T-cell (primary cell): Measurements from ENCODE around the gene MTHFD2L. TPM values are rescaled to one million over a fixed set of nuclear protein-coding genes. Genes with fewer than 3 reads are reported as not detected.
A peak's percentile ranks its signal among the peaks of the same experiment; 100 is the strongest.
"Not testable (repeated sequence)": the region's sequence is repeated elsewhere in the genome, so short reads cannot be mapped to it uniquely, and the experiment has no call there.

Experiments used
- ATAC-seq, 4 experiments: fragments of 200-7000 bp in 3 of 4; fragments of 150-1000 bp in 1 of 4; cut with Tn5 transposase; replicated peaks in 1 of 4; 1 replicate in 3 of 4; 2 replicates in 1 of 4; pipeline ENCODE4 v1.10.0; 2021; ENCODE audit warnings: moderate library complexity in 3 of 4, mild to moderate bottlenecking in 2 of 4, moderate number of reproducible peaks in 1 of 4
- CTCF ChIA-PET, 2 donors: fragments of 300-600 bp; sonication (Branson Sonifier 250); formaldehyde crosslinking; loops; one replicate each; lab custom pipeline; 2022; ENCODE audit warnings: antibody characterized with exemption in 2 of 2; lab: Charles Lee
- POLR2A ChIA-PET, 2 donors: fragments of 300-600 bp; sonication (Branson Sonifier 250); formaldehyde crosslinking; loops; one replicate each; lab custom pipeline; 2022; ENCODE audit warnings: antibody characterized with exemption in 2 of 2; lab: Charles Lee
- DNase-seq, 35 experiments: peaks; one replicate each; pipeline versions ENCODE4 v3.0.0 to v3.0.0-alpha.2; 2013 to 2023
- H3K27ac ChIP-seq: one replicate; pipeline ENCODE4 v1.5.1; 2013; ENCODE audit warnings: low read length
- H3K27me3 ChIP-seq, 2 experiments: replicated peaks in 1 of 2; 1 replicate in 1 of 2; 2 replicates in 1 of 2; pipeline versions ENCODE4 v1.6.1 to v1.7.0; 2013; ENCODE audit warnings: low read length in 1 of 2, mixed read lengths in 1 of 2; ENCODE audit not compliant: control insufficient read depth in 2 of 2, insufficient read depth in 2 of 2; ENCODE audit errors: extremely low read depth in 1 of 2
- H3K36me3 ChIP-seq, 2 donors: 1 replicate in 1 of 2; 2 replicates in 1 of 2; pipeline versions ENCODE4 v1.6.1 to v1.7.0; 2013; ENCODE audit warnings: low read length in 1 of 2; ENCODE audit not compliant: control insufficient read depth in 2 of 2, insufficient read depth in 1 of 2; ENCODE audit errors: extremely low read depth in 1 of 2
- H3K4me1 ChIP-seq, 2 experiments: 1 replicate in 1 of 2; 2 replicates in 1 of 2; pipeline versions ENCODE4 v1.6.1 to v1.7.0; 2013; ENCODE audit warnings: low read length in 2 of 2, mixed read lengths in 1 of 2; ENCODE audit not compliant: insufficient read depth in 2 of 2, control insufficient read depth in 1 of 2; ENCODE audit errors: extremely low read depth in 1 of 2
- H3K4me3 ChIP-seq, 2 donors: 1 replicate in 1 of 2; 2 replicates in 1 of 2; pipeline versions ENCODE4 v1.5.1 to v1.7.0; 2013; ENCODE audit warnings: mild to moderate bottlenecking in 2 of 2, low read length in 1 of 2, moderate library complexity in 1 of 2; ENCODE audit not compliant: control insufficient read depth in 1 of 2; ENCODE audit errors: extremely low read depth in 1 of 2
- H3K9me3 ChIP-seq: 2 replicates; pipeline ENCODE4 v1.7.0; 2013
- H3K27ac Mint-ChIP-seq, 2 donors: one replicate each; pipeline ENCODE4 v1.8.0; 2020 to 2021; ENCODE audit warnings: mild to moderate bottlenecking in 2 of 2, mixed read lengths in 2 of 2
- H3K27me3 Mint-ChIP-seq, 2 donors: one replicate each; pipeline ENCODE4 v1.8.0; 2021 to 2022; ENCODE audit warnings: mixed read lengths in 2 of 2
- H3K36me3 Mint-ChIP-seq: one replicate; pipeline ENCODE4 v1.8.0; 2021; ENCODE audit warnings: mixed read lengths
- H3K4me1 Mint-ChIP-seq, 3 donors: one replicate each; pipeline ENCODE4 v1.8.0; 2020 to 2022; ENCODE audit warnings: mixed read lengths in 3 of 3, mild to moderate bottlenecking in 1 of 3
- H3K4me3 Mint-ChIP-seq, 3 donors: one replicate each; pipeline ENCODE4 v1.8.0; 2020 to 2022; ENCODE audit warnings: mild to moderate bottlenecking in 3 of 3, mixed read lengths in 3 of 3, moderate library complexity in 3 of 3
- H3K9me3 Mint-ChIP-seq, 3 donors: one replicate each; pipeline ENCODE4 v1.8.0; 2020 to 2022; ENCODE audit warnings: mixed read lengths in 3 of 3
- WGBS: methylation state at CpG from one replicate; pipeline ENCODE4 v1.1.5; 2013; ENCODE audit warnings: missing lambda C conversion rate; ENCODE audit not compliant: insufficient coverage; 5-methylcytosine and 5-hydroxymethylcytosine counted together
- total RNA-seq, 35 experiments: library from RNA in 6 of 35; stranded (reverse) in 6 of 35; fragments of 120-200 nt in 1 of 35; gene quantifications; one replicate each; pipeline versions ENCODE4 v1.2.1 to v1.2.4 and lab custom pipeline; 2013 to 2026

Gene MTHFD2L
- total RNA-seq, 5 donors from 2014 or later (not counting 1 experiment from before 2014, with no cell fraction given), result 7.2 to 9.8 (median 7.9) TPM

- H3K4me3 ChIP-seq, H3K9me3 ChIP-seq, H3K27me3 ChIP-seq, H3K27ac Mint-ChIP-seq, H3K27ac ChIP-seq, H3K4me3 Mint-ChIP-seq, H3K36me3 Mint-ChIP-seq, ATAC-seq, H3K9me3 Mint-ChIP-seq, DNase-seq, POLR2A ChIA-PET, H3K4me1 ChIP-seq, H3K4me1 Mint-ChIP-seq, H3K36me3 ChIP-seq: not testable (repeated sequence)
- H3K27me3 Mint-ChIP-seq, result peaks cover 5 to 19% of the 10 kb centered on the region in 2 donors
- CTCF ChIA-PET, result interaction anchor here in 1 of 2 donors (2.2 kb wide), 1 partner anchor 11 kb away, joined by 6 read pairs; no protein-coding TSS in a partner anchor
Observed at GRCh38 chr4:74132188-74132587, 25.7 kb upstream of the MTHFD2L start.

DNA sequence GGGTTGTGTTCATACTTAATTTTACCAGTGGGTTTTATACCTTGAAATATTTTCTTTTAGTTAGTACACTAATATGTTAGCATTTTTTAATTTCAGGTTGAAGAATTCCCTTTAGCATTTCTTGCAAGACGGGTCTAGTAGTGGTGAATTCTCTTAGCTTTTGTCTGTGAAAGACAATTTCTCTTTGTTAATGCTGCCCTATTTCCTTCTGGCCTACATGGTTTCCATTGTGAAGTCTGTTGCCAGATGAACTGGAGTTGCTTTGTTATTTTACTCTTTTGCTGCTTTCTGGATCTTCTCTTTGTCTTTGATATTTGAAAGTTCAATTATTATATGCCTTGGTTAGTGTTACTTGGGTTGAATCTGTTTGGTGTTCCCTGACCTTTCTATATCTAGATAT lies 25.0 kb upstream of the MTHFD2L start:
- CTCF ChIA-PET, result interaction anchor here in 1 of 2 donors (2.2 kb wide), 1 partner anchor 10 kb away, joined by 6 read pairs; no protein-coding TSS in a partner anchor
- no peaks in the 10 kb centered on the region for H3K36me3 Mint-ChIP-seq

GRCh38 chr4:74133786-74134499 lies 24.0 kb upstream of the MTHFD2L start:
- H3K36me3 ChIP-seq, result no peaks in the 10 kb centered on the region
- H3K9me3 Mint-ChIP-seq, result peaks cover 0 to 8% (median 6%) of the 10 kb centered on the region in 3 donors
- no peaks in the 10 kb centered on the region for H3K4me1 Mint-ChIP-seq
- H3K4me3 ChIP-seq, result no peak overlapping the region
- H3K27ac ChIP-seq, result no peak overlapping the region
- CTCF ChIA-PET, result interaction anchor here (0.6 to 1.0 kb wide), 5 partner anchors 10 to 480 kb away, joined by 3 to 4 read pairs (median 3); no protein-coding TSS in a partner anchor
- H3K27me3 ChIP-seq, result peaks cover 0 to 6% of the 10 kb centered on the region in 2 experiments
- POLR2A ChIA-PET, result interaction anchor here (0.6 kb wide), 2 partner anchors 13 to 938 kb away, joined by 3 to 5 read pairs; no protein-coding TSS in a partner anchor
- H3K4me1 ChIP-seq, result no peaks in the 10 kb centered on the region
- WGBS, result 39% methylated on average over 4 of the region's 8 CpGs
- peaks cover 9 to 25% of the 10 kb centered on the region in 2 donors for H3K27me3 Mint-ChIP-seq
- ATAC-seq (no peak), DNase-seq (peak in 26 of 35 experiments; percentile 1 to 61 (median 13))
- H3K9me3 ChIP-seq, result no peaks in the 10 kb centered on the region
- no peaks in the 10 kb centered on the region for H3K36me3 Mint-ChIP-seq
- H3K27ac Mint-ChIP-seq, result no peak overlapping the region
- no peak overlapping the region for H3K4me3 Mint-ChIP-seq

More for the DNA sequence above, 25.0 kb upstream of the MTHFD2L start:
- DNase-seq (no peak), ATAC-seq (no peak)
- peaks cover 5 to 19% of the 10 kb centered on the region in 2 donors for H3K27me3 Mint-ChIP-seq
- no peaks in the 10 kb centered on the region for H3K4me1 Mint-ChIP-seq
- no peak overlapping the region for H3K4me3 ChIP-seq
- no peak overlapping the region for H3K27ac ChIP-seq
- H3K27ac Mint-ChIP-seq, result no peak overlapping the region
- peaks cover 0 to 8% (median 6%) of the 10 kb centered on the region in 3 donors for H3K9me3 Mint-ChIP-seq
- no peaks in the 10 kb centered on the region for H3K9me3 ChIP-seq
- no peaks in the 10 kb centered on the region for H3K36me3 ChIP-seq
- 100% methylated on average over 1 of the region's 1 CpG for WGBS
- H3K4me3 Mint-ChIP-seq, result no peak overlapping the region
- no peaks in the 10 kb centered on the region for H3K4me1 ChIP-seq
- no peaks in the 10 kb centered on the region for H3K27me3 ChIP-seq
- POLR2A ChIA-PET, result no interaction called here

DNA sequence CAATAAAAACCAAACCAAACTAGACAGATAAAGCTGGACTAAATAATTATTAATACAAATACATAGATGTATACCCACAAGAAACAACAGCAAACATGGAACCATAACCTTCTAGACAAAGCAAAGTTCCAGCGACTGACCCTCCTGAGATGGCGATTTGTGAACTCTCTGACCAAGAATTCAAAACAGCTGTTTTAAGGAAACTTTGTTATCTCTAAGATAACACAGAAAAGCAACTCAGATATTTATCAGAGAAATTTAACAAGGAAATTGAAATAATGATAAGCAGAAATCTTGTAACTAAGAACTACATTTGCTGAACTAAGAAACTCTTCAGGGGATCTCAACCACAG lies 23.4 kb upstream of the MTHFD2L start:
- Mint-ChIP-seq H3K27ac (no peak overlapping the region), H3K4me3 (no peak overlapping the region), H3K4me1 (no peaks in the 10 kb centered on the region), H3K36me3 (no peaks in the 10 kb centered on the region), H3K9me3 (peaks cover 0 to 6% (median 5%) of the 10 kb centered on the region in 3 donors), H3K27me3 (peaks cover 9 to 20% of the 10 kb centered on the region in 2 donors)
- peaks cover 0 to 6% of the 10 kb centered on the region in 2 experiments for H3K27me3 ChIP-seq
- POLR2A ChIA-PET, result interaction anchor here (0.6 kb wide), 2 partner anchors 12 to 939 kb away, joined by 3 to 5 read pairs; no protein-coding TSS in a partner anchor
- no peak for ATAC-seq
- no peaks in the 10 kb centered on the region for H3K4me1 ChIP-seq
- CTCF ChIA-PET, result interaction anchor here (0.6 to 1.0 kb wide), 5 partner anchors 9 to 479 kb away, joined by 3 to 4 read pairs (median 3); no protein-coding TSS in a partner anchor
- no peaks in the 10 kb centered on the region for H3K36me3 ChIP-seq
- DNase-seq, result no peak
- no peak overlapping the region for H3K4me3 ChIP-seq
- H3K27ac ChIP-seq, result no peak overlapping the region
- no CpG with 5 or more reads among the region's 2 CpGs for WGBS
- H3K9me3 ChIP-seq, result no peaks in the 10 kb centered on the region

DNA sequence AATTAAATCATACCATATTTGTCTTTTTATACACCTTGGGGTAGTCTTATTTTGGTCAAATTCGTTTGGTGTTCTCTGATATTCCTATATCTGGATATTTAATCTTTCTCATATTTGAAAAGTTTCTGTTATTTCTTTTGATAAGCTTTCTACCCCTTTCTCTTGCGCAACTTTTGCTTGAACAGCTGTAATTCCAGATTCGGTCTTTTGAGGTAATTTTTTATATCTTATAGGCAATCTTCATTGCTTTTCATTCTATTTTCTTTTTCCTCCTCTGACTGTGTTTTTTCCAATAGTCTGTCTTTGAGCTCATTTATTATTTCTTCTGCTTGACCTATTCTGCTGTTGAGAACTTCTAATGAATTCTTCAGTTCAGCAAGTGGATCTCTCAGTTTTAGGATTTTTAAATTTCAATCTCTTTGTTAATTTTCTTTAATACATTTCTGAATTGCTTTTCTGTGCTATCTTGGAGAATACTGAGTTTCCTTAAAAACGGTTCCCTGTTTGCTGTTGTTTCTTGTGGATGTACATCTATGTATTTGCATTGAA lies 11.3 kb upstream of the MTHFD2L start:
- ATAC-seq, result no peak
- Histone ChIP-seq H3K4me1 (no peaks in the 10 kb centered on the region), H3K4me3 (no peak overlapping the region), H3K27ac (no peak overlapping the region), H3K9me3 (no peaks in the 10 kb centered on the region), H3K36me3 (no peaks in the 10 kb centered on the region), H3K27me3 (peaks cover 0 to 5% of the 10 kb centered on the region in 2 experiments)
- Mint-ChIP-seq H3K4me1 (no peaks in the 10 kb centered on the region), H3K4me3 (no peak overlapping the region), H3K36me3 (no peaks in the 10 kb centered on the region), H3K9me3 (peaks cover 2 to 14% (median 5%) of the 10 kb centered on the region in 3 donors), H3K27ac (no peak overlapping the region), H3K27me3 (peaks cover 21 to 45% of the 10 kb centered on the region in 2 donors)
- WGBS, result no CpG with 5 or more reads among the region's 4 CpGs
- CTCF ChIA-PET, result no interaction called here
- POLR2A ChIA-PET, result interaction anchor here in 1 of 2 donors (0.5 kb wide), 1 partner anchor 12 kb away, joined by 3 read pairs; no protein-coding TSS in a partner anchor
- no peak for DNase-seq

DNA sequence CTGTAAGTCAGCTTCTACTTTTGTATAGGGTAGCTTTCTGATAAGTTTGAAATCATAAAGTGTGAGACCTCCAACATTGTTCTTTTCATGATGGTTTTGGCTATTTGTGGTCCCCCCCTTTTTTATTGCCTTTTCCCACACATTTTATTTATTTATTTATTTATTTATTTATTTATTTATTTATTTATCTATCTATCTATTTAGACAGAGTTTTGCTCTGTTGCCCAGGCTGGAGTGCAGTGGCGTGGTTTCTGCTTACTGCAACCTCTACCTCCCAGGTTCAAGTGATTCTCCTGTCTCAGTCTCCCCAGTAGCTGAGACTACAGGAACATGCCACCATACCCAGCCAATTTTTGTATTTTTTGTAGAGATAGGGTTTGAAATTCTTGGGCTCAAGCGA lies 9.7 kb upstream of the MTHFD2L start:
- peaks cover 0 to 5% of the 10 kb centered on the region in 2 experiments for H3K27me3 ChIP-seq
- POLR2A ChIA-PET, result no interaction called here
- H3K36me3 ChIP-seq, result no peaks in the 10 kb centered on the region
- peaks cover 15 to 40% of the 10 kb centered on the region in 2 donors for H3K27me3 Mint-ChIP-seq
- CTCF ChIA-PET, result no interaction called here
- no peaks in the 10 kb centered on the region for H3K4me1 Mint-ChIP-seq
- H3K4me3 Mint-ChIP-seq, result no peak overlapping the region
- H3K27ac Mint-ChIP-seq, result no peak overlapping the region
- no peaks in the 10 kb centered on the region for H3K36me3 Mint-ChIP-seq
- no peak overlapping the region for H3K27ac ChIP-seq
- H3K4me1 ChIP-seq, result no peaks in the 10 kb centered on the region
- no CpG with 5 or more reads among the region's 2 CpGs for WGBS
- no peaks in the 10 kb centered on the region for H3K9me3 ChIP-seq
- ATAC-seq (no peak), DNase-seq (no peak)
- H3K9me3 Mint-ChIP-seq, result peaks cover 2 to 14% (median 5%) of the 10 kb centered on the region in 3 donors
- no peak overlapping the region for H3K4me3 ChIP-seq
